Esophagus squamous epithelium (tissue), 4 donors: Measurements from ENCODE around the gene TMEM266.

Experiments
- POLR2A ChIP-seq, 4 donors: fragments of 450-650 bp; IDR thresholded peaks; one replicate each; pipeline ENCODE4 v1.6.1; 2017; ENCODE audit warnings: antibody characterized with exemption in 4 of 4, mild to moderate bottlenecking in 4 of 4, moderate library complexity in 3 of 4
- TF ChIP-seq, protein P1 (sequence below), 6 experiments: fragments of 450-650 bp in 4 of 6; fragments of 200-600 bp in 2 of 6; sonication (generic) in 2 of 6; IDR thresholded peaks; one replicate each; pipeline ENCODE4 v1.5.1; 2016 to 2019; ENCODE audit warnings: antibody characterized with exemption in 6 of 6, mild to moderate bottlenecking in 4 of 6, moderate library complexity in 4 of 6

DNA sequence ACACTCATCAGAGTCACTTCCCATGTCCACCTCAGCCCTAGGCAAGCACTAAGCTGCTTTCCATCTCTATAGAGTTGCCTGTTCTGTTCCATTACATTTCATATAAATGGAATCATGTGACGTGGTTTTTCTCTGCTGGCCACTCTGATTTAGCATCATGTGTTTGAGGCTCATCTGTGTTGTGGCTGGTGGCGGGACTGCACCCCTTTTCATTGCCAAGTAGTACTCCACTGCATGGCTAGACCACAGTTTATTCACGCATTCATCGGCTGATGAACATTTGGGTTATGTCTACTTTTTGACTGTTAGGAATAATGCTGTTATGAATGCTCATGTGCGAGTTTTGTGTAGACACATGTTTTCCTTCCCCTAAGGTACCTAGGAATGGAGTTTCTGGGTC is 114.9 kb downstream of the TMEM266 start:
- TF ChIP-seq, protein P1, sequence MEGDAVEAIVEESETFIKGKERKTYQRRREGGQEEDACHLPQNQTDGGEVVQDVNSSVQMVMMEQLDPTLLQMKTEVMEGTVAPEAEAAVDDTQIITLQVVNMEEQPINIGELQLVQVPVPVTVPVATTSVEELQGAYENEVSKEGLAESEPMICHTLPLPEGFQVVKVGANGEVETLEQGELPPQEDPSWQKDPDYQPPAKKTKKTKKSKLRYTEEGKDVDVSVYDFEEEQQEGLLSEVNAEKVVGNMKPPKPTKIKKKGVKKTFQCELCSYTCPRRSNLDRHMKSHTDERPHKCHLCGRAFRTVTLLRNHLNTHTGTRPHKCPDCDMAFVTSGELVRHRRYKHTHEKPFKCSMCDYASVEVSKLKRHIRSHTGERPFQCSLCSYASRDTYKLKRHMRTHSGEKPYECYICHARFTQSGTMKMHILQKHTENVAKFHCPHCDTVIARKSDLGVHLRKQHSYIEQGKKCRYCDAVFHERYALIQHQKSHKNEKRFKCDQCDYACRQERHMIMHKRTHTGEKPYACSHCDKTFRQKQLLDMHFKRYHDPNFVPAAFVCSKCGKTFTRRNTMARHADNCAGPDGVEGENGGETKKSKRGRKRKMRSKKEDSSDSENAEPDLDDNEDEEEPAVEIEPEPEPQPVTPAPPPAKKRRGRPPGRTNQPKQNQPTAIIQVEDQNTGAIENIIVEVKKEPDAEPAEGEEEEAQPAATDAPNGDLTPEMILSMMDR (IDR thresholded peaks at IDR 0.05), result no peak
- TF ChIP-seq POLR2A (IDR thresholded peaks at IDR 0.05), result no peak
